ENCODE data around the gene RANBP3. TPM values are rescaled to one million over a fixed set of nuclear protein-coding genes. Genes with fewer than 3 reads are reported as not detected.

The RANBP3 gene
- polyA plus RNA-seq, 1 of the 3 experiments (the other 2 are of a cell fraction), result 84.0 TPM

DNA sequence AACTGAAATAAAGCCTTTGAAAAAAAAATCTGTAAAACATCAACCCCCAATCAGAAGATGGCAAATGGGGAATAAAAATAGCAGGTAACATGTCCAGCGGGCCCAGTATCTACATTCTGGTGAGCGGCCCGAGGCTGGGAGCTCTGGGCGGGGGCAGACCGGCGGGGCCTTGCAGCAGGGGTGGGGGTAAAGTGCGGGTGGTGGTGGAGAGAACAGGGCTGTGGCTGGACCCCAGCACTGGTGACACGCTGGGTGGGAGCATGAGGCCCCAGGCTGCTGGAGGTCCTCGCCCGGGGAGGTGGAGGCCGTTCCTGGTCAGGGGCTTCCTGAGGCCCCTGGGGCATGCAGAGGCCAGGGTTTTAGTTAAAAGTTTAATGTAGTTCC lies 62.2 kb downstream of the RANBP3 start:
- no peak overlapping the region for H3K4me2 ChIP-seq
- H3K79me2 ChIP-seq (ENCODE audit: insufficient read depth), result no peaks in the 10 kb centered on the region
- no peaks in the 10 kb centered on the region for H3F3A ChIP-seq (replicated peaks; ENCODE audit: insufficient read depth)
- no peak overlapping the region for H2AFZ ChIP-seq (ENCODE audit: low read depth)
- H3K9me2 ChIP-seq, result no peaks in the 10 kb centered on the region
- H3K4me1 ChIP-seq (ENCODE audit: control insufficient read depth in 1 of 2, insufficient read depth in 2 of 2, low read depth in 1 of 2, low read length in 1 of 2), result peaks cover 4 to 5% of the 10 kb centered on the region in 2 experiments; a peak in 2 of 4 replicates
- no peak for TF ChIP-seq CTCF (IDR thresholded peaks at IDR 0.05)
- no peak for TF ChIP-seq MXI1 (IDR thresholded peaks at IDR 0.05; ENCODE audit: low read depth, low read length)
- no peak for TF ChIP-seq SIN3A (IDR thresholded peaks at IDR 0.05; ENCODE audit: borderline replicate concordance, low read depth, low read length)
- TF ChIP-seq FOXJ3 (CRISPR knock-in tag; IDR thresholded peaks at IDR 0.05), result no peak
- TF ChIP-seq CHD2 (IDR thresholded peaks at IDR 0.05; ENCODE audit: low read length, partially characterized antibody), result no peak
- no peak for TF ChIP-seq JUND (IDR thresholded peaks at IDR 0.05)
- no peak for TF ChIP-seq GABPA (IDR thresholded peaks at IDR 0.05; ENCODE audit: low read depth)
- TF ChIP-seq USF1 (IDR thresholded peaks at IDR 0.05; ENCODE audit: borderline replicate concordance, low read depth), result no peak
- no peak for TF ChIP-seq ELF1 (IDR thresholded peaks at IDR 0.05)
- TF ChIP-seq NFIC (IDR thresholded peaks at IDR 0.05; ENCODE audit: borderline replicate concordance), result no peak
- TF ChIP-seq RFX5 (IDR thresholded peaks at IDR 0.05; ENCODE audit: low read length), result no peak
- TF ChIP-seq TAF1 (IDR thresholded peaks at IDR 0.05; ENCODE audit: borderline replicate concordance, low read depth, low read length), result no peak
- no peak for TF ChIP-seq FOSL2 (IDR thresholded peaks at IDR 0.05; ENCODE audit: borderline replicate concordance, low read depth)
- no peak for TF ChIP-seq IRF3 (IDR thresholded peaks at IDR 0.05; ENCODE audit: low read depth, low read length)
- no peak for DNase-seq
- peaks cover 1 to 42% of the 10 kb centered on the region in 2 experiments for H3K36me3 ChIP-seq (replicated peaks in 1 of 2; ENCODE audit: control insufficient read depth in 1 of 2, insufficient read depth in 2 of 2, low read length in 1 of 2)
- ChIA-PET POLR2A (no interaction called here), CTCF (interaction anchor here (1.0 to 1.5 kb wide), 2 partner anchors 8 to 112 kb away, joined by 3 read pairs; no protein-coding TSS in a partner anchor)
- H3K9me3 ChIP-seq, result no peaks in the 10 kb centered on the region
- H3K9ac ChIP-seq, result no peak overlapping the region
- H4K20me1 ChIP-seq (ENCODE audit: insufficient read depth), result no peaks in the 10 kb centered on the region
- WGBS (ENCODE audit: low lambda C conversion rate), result 96% methylated on average over 11 of the region's 11 CpGs
- H3K27me3 ChIP-seq (ENCODE audit: insufficient read depth), result no peaks in the 10 kb centered on the region
- H3K4me3 ChIP-seq (ENCODE audit: low read depth in 2 of 2, low read length in 1 of 2), result no peak overlapping the region
- H3K27ac ChIP-seq (ENCODE audit: low read depth in 2 of 2, low read length in 1 of 2), result no peak overlapping the region
